Stimulated activated naive CD8-positive, alpha-beta T cell treated with anti-CD3 and anti-CD28 coated beads, Interleukin-15, Interleukin-2, amounts not matched to agents 100 U/mL and 50 U/mL, for 24 hours (primary cell): ENCODE results near the gene BLZF1.
"Not testable (repeated sequence)": the region's sequence is repeated elsewhere in the genome, so short reads cannot be mapped to it uniquely, and the experiment has no call there.

ENCODE experiments used
- ATAC-seq: fragments of 150-1000 bp; cut with Tn5 transposase; one replicate; pipeline ENCODE4 v1.10.0; 2021
- DNase-seq: peaks from one replicate; pipeline ENCODE4 v3.0.0; 2021

Gene BLZF1, protein sequence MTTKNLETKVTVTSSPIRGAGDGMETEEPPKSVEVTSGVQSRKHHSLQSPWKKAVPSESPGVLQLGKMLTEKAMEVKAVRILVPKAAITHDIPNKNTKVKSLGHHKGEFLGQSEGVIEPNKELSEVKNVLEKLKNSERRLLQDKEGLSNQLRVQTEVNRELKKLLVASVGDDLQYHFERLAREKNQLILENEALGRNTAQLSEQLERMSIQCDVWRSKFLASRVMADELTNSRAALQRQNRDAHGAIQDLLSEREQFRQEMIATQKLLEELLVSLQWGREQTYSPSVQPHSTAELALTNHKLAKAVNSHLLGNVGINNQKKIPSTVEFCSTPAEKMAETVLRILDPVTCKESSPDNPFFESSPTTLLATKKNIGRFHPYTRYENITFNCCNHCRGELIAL

DNA sequence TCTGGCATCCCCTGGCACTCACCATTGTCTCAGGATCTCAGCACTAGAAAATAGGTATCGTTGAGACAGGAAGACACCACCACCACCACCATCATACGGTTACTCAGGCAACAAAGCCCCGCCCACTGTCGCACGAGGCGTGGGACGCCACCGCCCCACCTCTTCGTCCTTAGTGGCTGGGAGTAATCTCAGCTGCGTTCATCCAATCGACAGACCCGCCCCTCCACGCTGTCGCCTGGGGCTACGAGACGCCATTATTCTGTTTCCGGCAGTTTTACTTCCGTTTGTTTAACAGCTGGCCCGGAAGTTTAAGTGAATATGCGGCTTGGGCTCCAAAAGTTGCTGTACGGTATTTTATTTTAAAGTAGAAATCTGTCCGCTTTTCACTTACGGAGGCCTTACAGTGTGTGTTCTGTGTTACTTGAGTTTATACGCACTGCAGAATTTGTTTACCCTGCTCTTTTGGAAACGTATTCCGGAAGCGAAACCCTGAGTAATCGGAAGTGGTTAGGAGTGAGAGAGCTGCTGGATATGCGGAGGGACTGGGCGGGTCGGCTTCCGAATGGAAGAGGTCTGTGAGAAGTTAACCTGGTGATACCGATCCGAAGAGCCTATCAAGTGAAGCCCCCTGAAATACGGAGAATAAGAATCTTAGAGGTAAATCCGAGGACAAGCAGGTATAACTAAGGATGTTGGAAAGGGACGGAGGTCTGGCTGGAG is at the start of gene BLZF1, which contains the start of gene NME7:
Gene BLZF1 (plus strand): TSS at position 510 of the 720 bp plus-strand sequence. CDS start 1,328 bp downstream, outside the sequence.
Gene NME7 (minus strand): TSS at position 112 of the 720 bp plus-strand sequence. CDS start 87 bp downstream, at position 25.
- peak; percentile 96 for ATAC-seq

DNA sequence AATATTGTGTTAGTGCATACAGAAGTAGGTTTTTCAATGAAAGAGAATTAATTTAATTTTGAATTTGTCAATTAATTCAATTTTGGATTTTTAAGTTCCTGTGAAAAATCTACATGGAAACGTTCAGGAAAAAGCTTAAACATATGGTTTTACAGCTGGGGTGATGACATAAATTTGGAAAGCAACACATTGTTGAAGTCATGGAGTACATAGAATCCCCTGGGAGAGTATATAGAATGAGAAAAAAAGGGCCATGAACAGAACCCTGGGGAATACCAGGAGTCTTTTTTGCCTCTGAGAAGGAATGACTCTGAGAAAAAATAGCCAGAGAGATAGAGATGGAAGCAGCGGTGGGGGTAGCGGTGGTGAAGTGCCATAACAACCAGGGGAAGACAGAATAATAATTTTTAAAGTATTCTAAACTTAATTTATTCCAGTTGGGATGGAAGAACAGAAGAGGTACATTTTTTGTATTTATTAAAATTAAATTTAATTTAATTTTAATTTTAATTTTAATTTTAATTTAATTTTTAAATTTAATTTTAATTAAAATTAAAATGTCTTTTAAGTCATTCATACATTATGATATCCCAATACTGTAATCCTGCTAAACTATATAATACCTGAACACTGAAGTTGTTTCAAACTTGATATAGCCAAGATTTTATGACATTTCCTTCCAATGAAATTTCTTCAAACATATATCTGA is 49.3 kb upstream of the BLZF1 start:
- DNase-seq (no peak), ATAC-seq (no peak)

More for the DNA sequence above, at the start of gene BLZF1, which contains the start of gene NME7:
- peak; percentile 98 for DNase-seq

DNA sequence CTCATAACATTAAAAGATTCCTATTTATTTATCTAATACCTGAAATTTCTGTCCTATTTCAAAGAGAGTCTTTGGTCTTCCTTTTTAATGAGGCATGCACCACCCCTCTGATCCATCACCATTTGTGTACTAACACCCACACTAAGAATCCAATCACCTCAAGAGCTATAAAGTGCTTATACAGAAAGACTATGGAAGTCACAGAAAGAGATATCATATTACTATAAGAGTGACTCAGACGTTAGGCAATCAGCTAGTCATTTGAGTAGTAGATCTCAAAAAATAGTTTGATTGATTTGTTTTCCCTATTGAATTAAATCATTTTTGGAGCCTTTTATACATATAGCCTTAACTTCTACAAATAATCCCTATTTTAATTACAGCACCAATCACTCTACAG is 46.5 kb upstream of the BLZF1 start:
- DNase-seq (no peak), ATAC-seq (no peak)

DNA sequence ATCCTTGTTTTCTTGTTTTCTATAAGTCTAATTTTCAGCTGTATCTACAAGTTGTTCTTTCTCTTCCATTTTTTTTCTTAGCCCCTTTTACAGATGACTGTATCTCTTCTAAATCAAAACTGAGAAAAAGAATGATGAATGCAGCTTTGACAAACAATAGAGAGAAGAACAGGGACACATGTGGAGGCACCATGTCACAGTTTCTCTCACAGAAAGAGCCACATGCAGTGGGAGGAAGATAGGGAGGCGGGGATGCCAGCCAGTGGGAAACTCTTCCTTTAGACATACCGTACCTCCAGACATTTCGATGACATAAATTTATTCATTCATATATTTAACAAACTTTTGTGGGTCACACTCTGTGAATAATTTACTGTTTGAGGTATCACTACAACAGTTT is 45.9 kb upstream of the BLZF1 start:
- ATAC-seq = no peak
- DNase-seq = no peak

DNA sequence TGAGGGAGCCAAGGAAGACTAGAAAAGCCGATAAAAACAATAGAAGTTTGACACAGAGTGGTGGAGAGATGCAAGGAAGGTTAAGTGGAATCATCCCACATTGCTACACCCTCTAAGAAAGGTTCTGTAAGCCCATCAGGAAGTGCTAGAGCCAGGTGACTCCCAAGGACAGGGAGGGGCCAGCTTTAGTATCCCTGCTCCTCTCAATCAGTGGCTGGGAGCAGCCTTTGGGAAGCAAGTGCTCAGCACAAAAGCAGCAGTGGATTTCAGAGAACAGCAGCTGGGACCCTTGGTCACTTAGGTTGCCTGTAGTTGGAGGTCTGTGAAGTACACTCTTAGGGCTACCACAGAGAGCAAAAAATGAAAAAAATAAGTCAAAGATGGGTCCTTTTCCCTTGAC is 42.9 kb upstream of the BLZF1 start:
- DNase-seq (no peak), ATAC-seq (no peak)

DNA sequence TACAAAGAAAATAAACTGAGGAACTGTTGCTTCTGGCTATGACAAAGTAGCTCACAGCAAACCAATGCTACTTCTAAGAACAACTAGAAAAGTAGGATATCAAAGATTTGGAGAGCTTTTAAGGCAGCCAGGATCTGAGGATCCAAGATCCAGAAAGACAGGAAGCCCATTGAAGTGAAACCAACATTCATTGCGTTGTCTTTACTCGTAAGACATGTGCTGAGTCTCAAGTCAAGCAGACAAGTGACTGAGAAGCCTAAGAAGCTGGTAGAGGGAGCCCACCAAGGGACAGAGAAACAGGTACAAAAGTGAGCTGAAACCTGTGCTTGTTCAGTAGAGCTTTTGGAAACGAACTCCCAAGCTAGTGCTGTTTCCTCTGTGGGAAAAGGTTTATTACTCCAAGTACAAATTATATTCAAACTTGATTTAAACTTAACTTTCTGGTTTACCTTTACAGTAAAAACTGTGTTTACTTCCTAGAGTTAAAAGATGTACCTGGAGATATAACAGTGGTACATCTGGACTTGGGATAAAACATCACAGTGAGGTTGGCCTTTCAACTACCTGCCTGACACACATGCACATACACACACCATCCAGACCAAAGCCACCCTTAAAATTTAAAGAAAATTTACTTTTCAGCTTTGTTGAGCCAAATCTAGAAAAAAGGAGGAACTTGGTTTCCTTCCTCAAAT is 41.6 kb upstream of the BLZF1 start:
- DNase-seq (no peak), ATAC-seq (peak; percentile 24)

DNA sequence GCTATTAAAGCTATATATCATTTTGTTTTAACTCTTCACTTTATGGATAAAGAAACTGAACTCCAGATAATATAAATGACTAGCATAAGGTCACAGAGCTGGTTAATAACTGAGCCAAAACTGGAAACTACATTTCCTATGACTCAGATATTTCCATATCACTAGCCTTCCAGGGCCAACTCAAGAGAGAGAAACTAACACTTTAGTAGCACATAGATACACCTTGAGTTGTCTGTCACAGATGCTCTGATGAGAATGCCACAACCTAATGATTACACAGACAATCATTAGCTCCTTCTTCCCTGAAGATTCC is 41.1 kb upstream of the BLZF1 start:
- DNase-seq = no peak

DNA sequence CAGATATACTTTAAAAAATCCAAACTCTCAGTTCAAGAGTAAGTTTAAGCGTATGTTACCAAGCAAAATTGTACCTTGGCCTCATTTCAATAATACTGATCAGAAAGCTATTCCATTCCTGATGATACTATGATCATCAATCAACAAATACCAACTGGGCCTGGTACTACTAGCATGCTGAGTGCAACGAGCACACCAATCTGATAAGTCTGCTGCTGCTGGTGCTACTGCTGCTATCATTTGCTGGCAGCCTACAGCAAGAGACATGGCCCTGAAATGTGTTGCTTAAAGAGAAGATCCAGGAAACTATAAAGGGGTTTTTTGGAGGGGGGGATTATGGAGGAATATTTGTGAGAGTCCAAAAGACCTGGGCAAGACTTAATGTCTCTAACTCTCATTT is 40.1 kb upstream of the BLZF1 start:
- ATAC-seq (no peak), DNase-seq (no peak)

More for the DNA sequence above, 41.1 kb upstream of the BLZF1 start:
- ATAC-seq = peak; percentile 100

DNA sequence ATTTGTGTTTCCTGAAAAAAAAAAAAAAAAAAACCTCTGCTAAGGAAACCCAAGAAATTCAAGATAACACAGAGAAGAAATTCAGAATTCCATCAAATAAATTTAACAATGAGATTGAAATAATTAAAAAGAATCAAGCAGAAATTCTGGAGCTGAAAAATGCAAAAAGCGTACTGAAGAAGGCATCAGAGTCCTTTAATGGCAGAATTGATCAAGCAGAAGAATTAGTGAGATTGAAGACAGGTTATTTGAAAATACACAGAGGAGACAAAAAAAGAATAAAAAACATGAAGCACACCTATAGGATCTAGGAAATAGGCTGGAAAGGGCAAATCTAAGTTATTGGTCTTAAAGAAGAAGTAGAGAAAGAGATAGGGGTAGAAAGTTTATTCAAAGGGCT is 38.6 kb upstream of the BLZF1 start:
- DNase-seq (no peak), ATAC-seq (no peak)

DNA sequence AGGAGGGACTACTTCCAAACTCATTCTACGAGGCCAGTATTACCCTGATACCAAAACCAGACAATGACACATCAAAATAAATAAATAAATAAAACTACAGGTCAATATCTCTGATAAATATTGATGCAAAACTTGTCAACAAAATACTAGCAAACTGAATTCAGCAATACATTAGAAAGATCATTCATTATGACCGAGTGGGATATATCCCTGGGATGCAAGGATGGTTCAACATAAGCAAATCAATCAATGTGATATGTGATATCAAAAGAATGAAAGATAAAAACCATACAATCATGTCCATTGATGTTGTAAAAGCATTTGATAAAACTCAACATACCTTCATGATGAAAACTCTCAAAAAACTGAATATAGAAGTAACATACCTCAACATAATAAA is 37.1 kb upstream of the BLZF1 start:
- ATAC-seq (no peak), DNase-seq (no peak)

DNA sequence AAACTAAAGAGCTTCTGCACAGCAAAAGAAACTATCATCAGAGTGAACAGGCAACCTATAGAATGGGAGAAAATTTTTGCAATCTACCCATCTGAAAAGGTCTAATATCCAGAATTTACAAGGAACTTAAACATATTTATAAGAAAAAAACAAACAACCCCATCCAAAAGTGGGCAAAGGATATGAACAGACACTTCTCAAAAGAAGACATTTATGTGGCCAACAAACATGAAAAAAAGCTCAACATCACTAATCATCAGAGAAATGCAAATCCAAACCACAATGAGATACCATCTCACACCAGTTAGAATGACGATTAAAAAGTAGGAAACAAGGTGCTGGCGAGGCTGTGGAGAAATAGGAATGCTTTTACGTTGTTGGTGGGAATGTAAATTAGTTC is 33.3 kb upstream of the BLZF1 start:
- DNase-seq, ATAC-seq: not testable (repeated sequence)

DNA sequence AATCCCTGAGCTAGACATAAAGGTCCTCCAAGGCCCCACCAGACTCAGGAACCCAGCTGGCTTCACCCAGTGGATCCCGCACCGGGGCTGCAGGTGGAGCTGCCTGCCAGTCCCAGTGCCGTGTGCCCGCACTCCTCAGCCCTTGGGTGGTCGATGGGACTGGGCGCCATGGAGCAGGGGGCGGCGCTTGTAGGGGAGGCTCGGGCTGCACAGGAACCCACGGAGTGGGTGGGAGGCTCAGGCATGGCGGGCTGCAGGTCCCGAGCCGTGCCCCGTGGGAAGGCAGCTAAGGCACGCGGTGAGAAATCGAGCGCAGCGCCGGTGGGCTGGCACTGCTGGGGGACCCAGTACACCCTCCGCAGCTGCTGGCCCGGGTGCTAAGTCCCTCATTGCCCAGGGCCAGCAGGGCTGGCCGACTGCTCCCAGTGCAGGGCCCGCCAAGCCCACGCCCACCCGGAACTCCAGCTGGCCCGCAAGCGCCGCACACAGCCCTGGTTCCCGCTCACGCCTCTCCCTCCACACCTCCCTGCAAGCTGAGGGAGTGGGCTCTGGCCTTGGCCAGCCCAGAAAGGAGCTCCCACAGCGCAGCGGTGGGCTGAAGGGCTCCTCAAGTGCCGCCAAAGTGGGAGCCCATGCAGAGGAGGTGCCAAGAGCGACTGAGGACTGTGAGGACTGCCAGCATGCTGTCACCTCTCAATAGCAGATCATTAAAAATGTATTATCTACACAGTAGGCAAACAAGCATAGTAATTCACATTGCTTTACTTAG is 30.9 kb upstream of the BLZF1 start:
- ATAC-seq, DNase-seq: not testable (repeated sequence)

DNA sequence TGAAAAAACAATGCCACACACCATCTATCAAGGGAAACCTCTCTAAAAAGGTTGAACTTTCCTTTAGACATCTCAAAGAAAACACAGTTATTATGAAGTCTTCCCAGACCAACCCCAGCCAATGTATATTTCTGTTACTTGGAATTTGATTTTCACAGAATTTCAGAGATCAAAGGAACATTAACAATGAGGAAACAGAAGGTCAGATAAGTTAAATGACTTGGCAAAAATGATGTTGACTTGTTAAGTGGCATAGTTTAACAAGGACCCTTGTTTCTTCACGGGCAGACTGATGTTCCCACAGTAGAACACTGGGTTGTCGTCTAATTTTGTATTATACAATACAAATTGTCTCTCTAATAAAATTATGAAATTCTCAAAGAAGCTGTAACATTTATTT is 29.4 kb upstream of the BLZF1 start:
- DNase-seq (no peak), ATAC-seq (no peak)

DNA sequence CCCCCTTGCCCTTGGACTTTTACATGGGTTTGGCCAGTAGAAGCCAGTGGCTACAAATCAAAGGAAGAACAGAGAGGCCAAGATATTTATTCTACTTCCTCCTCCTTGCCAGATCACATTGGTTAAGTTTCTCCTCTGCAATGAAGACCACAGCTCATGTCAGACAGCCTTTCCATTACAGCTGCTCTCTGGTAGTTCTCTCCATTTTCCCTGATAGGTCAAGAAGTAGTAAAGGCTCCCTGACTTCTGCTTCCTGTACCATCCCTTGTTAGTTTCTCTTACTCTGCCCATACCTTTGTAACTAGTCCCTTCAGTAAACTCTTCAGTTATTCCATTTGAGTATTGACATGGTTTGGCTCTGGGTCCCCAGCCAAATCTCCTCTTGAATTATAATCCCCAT is 28.2 kb upstream of the BLZF1 start:
- DNase-seq (no peak), ATAC-seq (peak; percentile 32)

DNA sequence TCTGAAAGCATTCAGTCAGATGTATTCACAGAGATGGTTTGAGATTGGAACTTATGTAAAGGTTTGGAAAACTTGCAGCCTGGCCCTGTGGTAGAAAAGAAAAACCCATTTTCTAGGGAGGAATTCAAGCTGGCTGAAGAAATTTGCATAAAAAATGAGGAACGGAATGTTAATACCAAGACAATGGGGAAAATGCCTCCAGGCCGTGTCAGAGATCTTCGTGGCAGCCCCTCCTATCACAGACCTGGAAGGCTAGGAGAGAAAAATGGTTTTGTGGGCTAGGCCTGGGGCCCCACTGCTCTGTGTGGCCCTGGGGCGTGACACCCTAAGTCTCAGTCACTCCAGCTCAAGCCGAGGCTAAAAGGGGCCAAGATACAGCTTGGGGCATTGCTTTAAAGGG is 27.1 kb upstream of the BLZF1 start:
- ATAC-seq (no peak), DNase-seq (no peak)

DNA sequence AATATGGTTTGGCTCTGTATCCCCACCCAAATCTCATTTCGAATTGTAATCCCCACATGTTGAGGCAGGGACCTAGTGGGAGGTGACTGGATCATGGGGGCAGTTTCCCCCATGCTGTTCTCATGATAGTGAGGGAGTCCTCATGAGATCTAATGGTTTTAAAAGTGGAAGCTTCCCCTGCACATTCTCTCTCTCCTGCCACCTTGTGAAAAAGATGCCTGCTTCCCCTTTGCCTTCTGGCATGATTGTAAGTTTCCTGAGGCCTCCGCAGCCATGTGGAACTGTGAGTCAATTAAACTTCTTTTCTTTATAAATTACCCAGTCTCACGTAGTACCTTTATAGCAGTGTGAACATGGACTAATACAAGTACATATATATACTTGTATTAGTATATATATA is 25.9 kb upstream of the BLZF1 start:
- DNase-seq, ATAC-seq: not testable (repeated sequence)

DNA sequence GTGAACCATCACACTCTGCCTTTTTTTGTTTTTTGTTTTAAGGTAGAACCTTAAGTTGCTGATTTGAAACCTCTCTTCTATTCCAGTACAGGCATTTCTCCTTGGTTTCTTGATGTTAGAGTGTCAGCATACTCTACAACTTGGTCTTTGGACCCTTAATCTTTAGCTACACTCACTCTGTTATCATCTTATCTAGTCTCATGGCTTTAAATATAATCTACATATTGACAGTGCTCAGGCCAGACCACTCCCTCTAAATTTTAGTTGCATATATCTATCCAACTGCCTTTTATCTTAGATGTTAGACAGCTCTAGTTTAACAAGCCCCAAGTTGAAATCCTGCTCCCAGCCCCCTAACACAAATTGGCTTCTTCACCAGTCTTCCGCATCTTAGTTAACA is 22.5 kb upstream of the BLZF1 start:
- ATAC-seq = no peak
- DNase-seq = no peak

DNA sequence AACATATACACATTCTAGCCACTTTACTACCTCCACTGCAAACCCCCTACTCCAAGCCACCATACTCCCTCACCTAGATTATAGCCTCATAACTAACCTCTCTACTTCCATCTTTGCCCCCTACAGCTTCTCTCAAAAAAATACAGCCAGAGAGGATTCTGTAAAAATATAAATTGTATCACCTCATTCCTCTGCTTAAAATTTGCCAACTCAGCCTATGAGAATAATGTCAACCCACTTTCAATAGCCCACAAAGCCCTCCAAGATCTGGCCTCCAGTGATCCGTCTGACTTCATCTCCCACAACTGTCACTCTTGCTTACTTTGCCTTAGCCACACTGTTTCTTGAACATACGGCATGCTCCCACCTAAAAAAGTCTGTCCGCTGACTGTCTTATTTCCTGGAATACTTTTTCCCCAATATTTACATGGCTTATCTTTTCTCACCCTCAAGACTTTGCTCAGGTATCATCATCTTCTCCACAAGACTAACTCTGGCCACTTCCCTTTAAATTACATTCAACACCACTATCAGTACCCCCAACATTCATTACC is 21.9 kb upstream of the BLZF1 start:
- no peak for ATAC-seq
- no peak for DNase-seq

DNA sequence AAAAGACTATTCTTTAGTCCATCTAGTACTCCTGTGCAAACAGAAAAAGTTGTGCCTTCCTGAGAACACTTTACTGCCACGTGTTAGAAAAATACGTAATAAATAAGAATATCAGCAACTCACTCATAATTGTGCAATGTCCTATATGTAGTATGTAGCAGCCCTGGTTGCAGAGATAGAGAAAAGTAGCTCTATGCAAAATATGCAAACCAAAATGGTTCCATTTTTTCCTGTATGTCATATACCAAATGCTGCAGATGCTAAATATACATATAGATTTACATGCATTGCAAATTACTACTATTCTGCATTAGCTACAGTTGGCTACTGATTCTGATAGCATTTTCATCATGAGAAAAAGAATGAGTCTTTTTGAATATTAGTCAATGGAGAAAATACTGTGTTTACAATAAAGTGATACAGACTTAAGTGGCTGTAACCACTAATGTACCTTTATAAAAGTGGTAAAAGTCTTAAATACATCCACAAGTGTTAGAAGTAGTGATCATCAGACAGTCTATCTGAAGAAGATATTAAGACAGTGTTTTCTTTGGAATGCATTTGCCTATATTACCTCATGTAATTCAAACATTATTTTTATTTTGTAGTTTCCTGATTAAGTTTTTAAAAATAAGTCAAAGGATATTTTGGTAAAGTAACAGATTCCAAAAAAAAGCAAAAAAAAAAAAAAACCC is 20.2 kb upstream of the BLZF1 start:
- no peak for DNase-seq
- no peak for ATAC-seq

DNA sequence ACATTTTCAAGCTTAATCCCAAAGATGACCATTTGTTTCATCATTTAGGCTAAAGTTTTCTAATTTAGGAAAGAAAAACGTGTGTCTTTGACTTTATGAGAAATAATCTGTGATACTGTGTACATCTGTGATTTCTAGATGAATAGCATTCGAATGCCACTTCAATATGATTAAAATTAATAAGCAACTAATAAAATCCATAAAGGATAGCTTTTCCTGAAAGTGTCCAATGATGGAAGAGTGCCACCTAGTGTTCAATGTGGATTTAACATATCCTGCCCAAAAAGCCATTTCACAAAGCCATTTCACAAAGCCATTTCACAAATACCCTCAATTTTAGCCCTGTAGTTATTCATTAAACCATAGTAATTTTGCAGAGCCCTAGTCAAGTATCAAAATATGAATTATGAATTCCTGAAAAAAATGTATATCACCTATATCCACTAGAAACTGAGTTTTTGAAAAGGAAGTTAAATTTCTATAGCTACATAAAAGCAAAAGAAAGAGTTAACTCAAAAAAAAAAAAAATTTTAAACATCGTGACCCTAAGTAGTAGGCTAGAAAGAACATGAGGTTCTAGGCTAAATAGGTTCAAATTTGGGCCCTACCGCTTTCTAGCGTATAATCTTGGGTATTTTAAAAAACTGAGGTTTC is 19.5 kb upstream of the BLZF1 start:
- DNase-seq (no peak), ATAC-seq (no peak)
